Heart right ventricle (tissue), 16 donors: Measurements from ENCODE around the gene ASIC5. TPM values are rescaled to one million over a fixed set of nuclear protein-coding genes. Genes with fewer than 3 reads are reported as not detected.

Experiments used
- ATAC-seq, 8 donors: fragments of 200-7000 bp; cut with Tn5 transposase; one replicate each; pipeline ENCODE4 v1.9.1; 2020; ENCODE audit warnings: mild to moderate bottlenecking in 8 of 8, moderate library complexity in 8 of 8, moderate number of reproducible peaks in 1 of 8
- DNase-seq, 2 donors: peaks; one replicate each; pipeline ENCODE4 v3.0.0-alpha.2; 2020
- H3K27ac ChIP-seq, 10 donors: fragments of 200-600 bp; sonication (generic) in 2 of 10; one replicate each; pipeline versions ENCODE4 v1.5.0 to v1.8.0; 2020 to 2022; ENCODE audit warnings: mild to moderate bottlenecking in 3 of 10
- H3K27me3 ChIP-seq, 7 donors: fragments of 200-600 bp; one replicate each; pipeline ENCODE4 v1.8.0; 2021 to 2022; ENCODE audit warnings: mild to moderate bottlenecking in 2 of 7
- H3K36me3 ChIP-seq, 9 donors: fragments of 200-600 bp; sonication (generic) in 1 of 9; one replicate each; pipeline versions ENCODE4 v1.5.0 to v1.8.0; 2020 to 2022; ENCODE audit warnings: mild to moderate bottlenecking in 2 of 9
- H3K4me1 ChIP-seq, 9 donors: fragments of 200-600 bp; sonication (generic) in 1 of 9; one replicate each; pipeline versions ENCODE4 v1.5.0 to v1.8.0; 2020 to 2022; ENCODE audit warnings: mild to moderate bottlenecking in 4 of 9
- H3K4me3 ChIP-seq, 10 donors: fragments of 200-600 bp; sonication (generic) in 2 of 10; one replicate each; pipeline versions ENCODE4 v1.5.0 to v1.8.0; 2020 to 2022; ENCODE audit warnings: mild to moderate bottlenecking in 7 of 10, moderate library complexity in 2 of 10
- H3K9me3 ChIP-seq, 11 donors: fragments of 200-600 bp in 10 of 11; sonication (generic) in 2 of 11; one replicate each; pipeline versions ENCODE4 v1.5.0 to v1.8.0; 2013 to 2022; ENCODE audit warnings: mild to moderate bottlenecking in 2 of 11, control low read depth in 1 of 11, moderate library complexity in 1 of 11
- WGBS, 2 donors: extraction: QIAGEN DNeasy Blood & Tissue Kit; methylation state at CpG; one replicate each; pipeline ENCODE4 v1.1.7; 2013; ENCODE audit warnings: inconsistent platforms in 1 of 2; 5-methylcytosine and 5-hydroxymethylcytosine counted together
- intact Hi-C, 10 donors: fragments of 100-400 bp; cut with DNase I; formaldehyde crosslinking; loops; one replicate each; pipeline versions ENCODE4 v1.11.1 to v1.14.2; 2022
- long read RNA-seq, 3 donors: library from polyadenylated mRNA; unstranded; transcript quantifications; one replicate each; pipeline ENCODE4 v2.0.0, GENCODE V29; 2020 to 2021
- polyA plus RNA-seq, 2 donors: library from polyadenylated mRNA; stranded (reverse); fragments of 200-250 nt; gene quantifications; one replicate each; pipeline ENCODE4 v1.2.3, GENCODE V29; 2013
- total RNA-seq, 10 donors: library from RNA; stranded (reverse); fragmentation: NEBNext Ultra II Directional in 3 of 10; extraction: Animal tissue kit (Norgen Biotek cat#: 25700) in 3 of 10; gene quantifications; one replicate each; pipeline versions ENCODE4 v1.2.1 to v1.2.4, GENCODE V29; 2021 to 2023
- TF ChIP-seq, protein P1 (sequence below), 9 donors: fragments of 200-600 bp; sonication (generic) in 2 of 9; IDR thresholded peaks; one replicate each; pipeline versions ENCODE4 v1.5.0 to v1.8.0; 2021 to 2022; ENCODE audit warnings: antibody characterized with exemption in 9 of 9, mild to moderate bottlenecking in 5 of 9, moderate library complexity in 1 of 9
- donor health status: Arrhythmogenic right ventricular cardiomyopathy.
- donor health status: ischemic (EF 13 %, LVEDD 7.1; RV severe dilation, severe dysfunction).
- donor health status: healthy with polysubstance abuse.
- donor health status: DM: no; HTN: yes; CAD: no.
- donor health status: DM: no; HTN: no; CAD: no.
- donor health status: ischemic (EF 25% LVEDD 6.9; RV normal size, moderate dysfunction).
- donor health status: ischemic (EF 25% LVEDD 5.7; RV mildly dilated, moderate dysfunction).
- donor health status: healthy.
- donor health status: DM: yes; HTN: yes; CAD: no.
- donor health status: Ischemic cardiomyopathy.
- donor health status: ischemic (EF 35%, LVEDD 5.7; RV mildly dilated, moderate dysfunction).
- donor health status: nonischemic (EF 11% LVEDD 7.7; RV severe dilation, severe dysfunction).
- donor health status: DM: yes; HTN: yes; CAD: no.
- donor health status: PGD.
- donor health status: ischemic (EF 29% LVEDD 5.4; RV normal size, mild dysfunction).
- donor health status: nonischemic (EF 23%, LVEDD 6.1; RV moderate dilation, normal function).

ASIC5 gene
- total RNA-seq (not detected), polyA plus RNA-seq (not detected)
- long read RNA-seq, donor 1, result 0 reads
- long read RNA-seq, donor 2, result 0 reads
- long read RNA-seq, donor 3, result 0 reads

DNA sequence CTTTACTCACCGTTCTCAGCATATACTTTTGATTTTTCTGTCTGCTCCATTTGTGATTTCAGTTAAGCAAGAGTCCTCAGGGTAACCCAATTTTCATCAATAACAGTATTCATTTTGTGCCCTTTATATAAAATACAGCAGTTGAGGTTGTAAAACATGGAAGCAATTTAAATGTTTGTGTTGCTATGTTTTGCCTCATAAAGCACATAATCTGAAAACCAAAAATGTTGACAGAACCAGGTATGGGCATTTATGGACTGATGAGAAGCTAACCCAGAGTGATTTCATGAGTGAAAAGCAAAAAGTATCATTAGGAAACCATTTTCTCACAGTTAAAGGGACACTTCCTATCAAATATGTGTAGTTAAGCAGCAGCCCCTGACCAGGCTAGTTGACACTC is at the start of gene ASIC5:
Gene ASIC5, minus strand, starts transcription at position 101 of the 400 bp plus-strand sequence. Its CDS starts 51 bp downstream, at position 50.
- H3K4me1 ChIP-seq, result no peaks in the 10 kb centered on the region
- TF ChIP-seq, protein P1, sequence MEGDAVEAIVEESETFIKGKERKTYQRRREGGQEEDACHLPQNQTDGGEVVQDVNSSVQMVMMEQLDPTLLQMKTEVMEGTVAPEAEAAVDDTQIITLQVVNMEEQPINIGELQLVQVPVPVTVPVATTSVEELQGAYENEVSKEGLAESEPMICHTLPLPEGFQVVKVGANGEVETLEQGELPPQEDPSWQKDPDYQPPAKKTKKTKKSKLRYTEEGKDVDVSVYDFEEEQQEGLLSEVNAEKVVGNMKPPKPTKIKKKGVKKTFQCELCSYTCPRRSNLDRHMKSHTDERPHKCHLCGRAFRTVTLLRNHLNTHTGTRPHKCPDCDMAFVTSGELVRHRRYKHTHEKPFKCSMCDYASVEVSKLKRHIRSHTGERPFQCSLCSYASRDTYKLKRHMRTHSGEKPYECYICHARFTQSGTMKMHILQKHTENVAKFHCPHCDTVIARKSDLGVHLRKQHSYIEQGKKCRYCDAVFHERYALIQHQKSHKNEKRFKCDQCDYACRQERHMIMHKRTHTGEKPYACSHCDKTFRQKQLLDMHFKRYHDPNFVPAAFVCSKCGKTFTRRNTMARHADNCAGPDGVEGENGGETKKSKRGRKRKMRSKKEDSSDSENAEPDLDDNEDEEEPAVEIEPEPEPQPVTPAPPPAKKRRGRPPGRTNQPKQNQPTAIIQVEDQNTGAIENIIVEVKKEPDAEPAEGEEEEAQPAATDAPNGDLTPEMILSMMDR (IDR thresholded peaks at IDR 0.05), result no peak
- intact Hi-C loops, result no loop called here
- no peaks in the 10 kb centered on the region for H3K36me3 ChIP-seq
- no peak for ATAC-seq
- peaks cover 0 to 4% (median 0%) of the 10 kb centered on the region in 11 donors for H3K9me3 ChIP-seq
- H3K27me3 ChIP-seq, result no peaks in the 10 kb centered on the region
- H3K27ac ChIP-seq, result no peak within 1 kb of the TSS
- DNase-seq, result no peak
- WGBS, 2 donors, result 0 to 44% methylated on average over 1 of the region's 1 CpG
- no peak within 1 kb of the TSS for H3K4me3 ChIP-seq

DNA sequence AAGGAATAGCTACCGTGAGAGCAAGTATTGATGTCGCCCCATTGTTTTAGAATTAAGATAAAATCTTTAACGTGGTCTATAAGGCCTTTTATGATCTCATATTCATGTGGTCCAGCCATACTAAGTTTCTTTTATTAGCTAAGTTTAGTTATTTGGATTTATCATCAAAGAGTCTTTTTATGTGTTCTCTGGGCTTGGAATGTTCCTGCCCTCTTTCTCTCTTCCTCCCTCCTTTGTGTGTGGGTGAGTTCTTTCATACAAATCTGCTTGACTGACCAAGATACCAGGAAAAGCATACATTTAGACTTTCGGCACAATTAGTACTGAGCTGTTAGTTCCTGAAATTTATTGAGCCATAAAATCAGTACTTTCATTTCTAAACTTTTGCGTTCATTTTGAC is 48.7 kb upstream of the ASIC5 start:
- Histone ChIP-seq H3K36me3 (no peaks in the 10 kb centered on the region), H3K27me3 (peaks cover 0 to 4% (median 0%) of the 10 kb centered on the region in 7 donors), H3K9me3 (no peaks in the 10 kb centered on the region), H3K27ac (no peak overlapping the region), H3K4me3 (no peak overlapping the region), H3K4me1 (no peaks in the 10 kb centered on the region)
- 56 to 59% methylated on average over 5 of the region's 5 CpGs for WGBS, 2 donors
- TF ChIP-seq, protein P1 (IDR thresholded peaks at IDR 0.05), result no peak
- intact Hi-C loops, result no loop called here
- DNase-seq (no peak), ATAC-seq (no peak)

DNA sequence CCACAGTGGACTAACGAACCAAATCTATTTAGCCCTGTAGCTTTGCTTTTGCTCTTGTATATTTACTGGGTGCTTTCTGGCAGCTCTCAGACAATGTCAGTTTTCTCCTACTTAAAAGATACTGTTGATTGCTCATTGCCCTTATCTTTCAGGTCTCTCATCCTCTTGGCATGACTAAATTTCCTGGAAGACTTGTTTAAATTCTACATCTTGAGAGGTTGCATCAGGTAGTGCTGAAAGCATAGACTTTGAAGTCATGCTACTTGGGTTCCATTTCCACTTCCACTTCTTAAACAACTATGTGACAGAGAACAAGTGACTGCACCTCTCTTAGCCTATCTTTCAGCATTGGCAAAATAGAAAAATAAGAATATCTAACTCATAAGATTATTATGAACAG is 45.8 kb upstream of the ASIC5 start:
- peaks cover 0 to 10% (median 0%) of the 10 kb centered on the region in 9 donors for H3K4me1 ChIP-seq
- H3K4me3 ChIP-seq, result no peak overlapping the region
- H3K9me3 ChIP-seq, result no peaks in the 10 kb centered on the region
- WGBS, 2 donors, result 73 to 84% methylated on average over 1 of the region's 1 CpG
- intact Hi-C loops, result no loop called here
- ATAC-seq (no peak), DNase-seq (no peak)
- peaks cover 0 to 4% (median 0%) of the 10 kb centered on the region in 7 donors for H3K27me3 ChIP-seq
- no peaks in the 10 kb centered on the region for H3K36me3 ChIP-seq
- no peak overlapping the region for H3K27ac ChIP-seq
- TF ChIP-seq, protein P1 (IDR thresholded peaks at IDR 0.05), result no peak

GRCh38 chr4:155909615-155910226 is 43.6 kb upstream of the ASIC5 start:
- no peak overlapping the region for H3K27ac ChIP-seq
- intact Hi-C loops, result no loop called here
- DNase-seq, result no peak
- no peaks in the 10 kb centered on the region for H3K36me3 ChIP-seq
- H3K4me3 ChIP-seq, result no peak overlapping the region
- H3K4me1 ChIP-seq, result peaks cover 0 to 15% (median 0%) of the 10 kb centered on the region in 9 donors
- no peak for ATAC-seq
- H3K27me3 ChIP-seq, result peaks cover 0 to 4% (median 0%) of the 10 kb centered on the region in 7 donors
- 79% methylated on average over 3 of the region's 3 CpGs for WGBS, 2 donors
- TF ChIP-seq, protein P1 (IDR thresholded peaks at IDR 0.05), result no peak
- H3K9me3 ChIP-seq, result no peaks in the 10 kb centered on the region
